GM19240 (cell line): Measurements from ENCODE around the gene SHROOM4.

Experiments used
- DNase-seq: peaks from one replicate; pipeline ENCODE4 v3.0.0; 2011; ENCODE audit warnings: low spot score; ENCODE audit not compliant: insufficient read length

The SHROOM4 gene, protein sequence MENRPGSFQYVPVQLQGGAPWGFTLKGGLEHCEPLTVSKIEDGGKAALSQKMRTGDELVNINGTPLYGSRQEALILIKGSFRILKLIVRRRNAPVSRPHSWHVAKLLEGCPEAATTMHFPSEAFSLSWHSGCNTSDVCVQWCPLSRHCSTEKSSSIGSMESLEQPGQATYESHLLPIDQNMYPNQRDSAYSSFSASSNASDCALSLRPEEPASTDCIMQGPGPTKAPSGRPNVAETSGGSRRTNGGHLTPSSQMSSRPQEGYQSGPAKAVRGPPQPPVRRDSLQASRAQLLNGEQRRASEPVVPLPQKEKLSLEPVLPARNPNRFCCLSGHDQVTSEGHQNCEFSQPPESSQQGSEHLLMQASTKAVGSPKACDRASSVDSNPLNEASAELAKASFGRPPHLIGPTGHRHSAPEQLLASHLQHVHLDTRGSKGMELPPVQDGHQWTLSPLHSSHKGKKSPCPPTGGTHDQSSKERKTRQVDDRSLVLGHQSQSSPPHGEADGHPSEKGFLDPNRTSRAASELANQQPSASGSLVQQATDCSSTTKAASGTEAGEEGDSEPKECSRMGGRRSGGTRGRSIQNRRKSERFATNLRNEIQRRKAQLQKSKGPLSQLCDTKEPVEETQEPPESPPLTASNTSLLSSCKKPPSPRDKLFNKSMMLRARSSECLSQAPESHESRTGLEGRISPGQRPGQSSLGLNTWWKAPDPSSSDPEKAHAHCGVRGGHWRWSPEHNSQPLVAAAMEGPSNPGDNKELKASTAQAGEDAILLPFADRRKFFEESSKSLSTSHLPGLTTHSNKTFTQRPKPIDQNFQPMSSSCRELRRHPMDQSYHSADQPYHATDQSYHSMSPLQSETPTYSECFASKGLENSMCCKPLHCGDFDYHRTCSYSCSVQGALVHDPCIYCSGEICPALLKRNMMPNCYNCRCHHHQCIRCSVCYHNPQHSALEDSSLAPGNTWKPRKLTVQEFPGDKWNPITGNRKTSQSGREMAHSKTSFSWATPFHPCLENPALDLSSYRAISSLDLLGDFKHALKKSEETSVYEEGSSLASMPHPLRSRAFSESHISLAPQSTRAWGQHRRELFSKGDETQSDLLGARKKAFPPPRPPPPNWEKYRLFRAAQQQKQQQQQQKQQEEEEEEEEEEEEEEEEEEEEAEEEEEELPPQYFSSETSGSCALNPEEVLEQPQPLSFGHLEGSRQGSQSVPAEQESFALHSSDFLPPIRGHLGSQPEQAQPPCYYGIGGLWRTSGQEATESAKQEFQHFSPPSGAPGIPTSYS (N-terminal part only)

GRCh38 chrX:50813843-50814661, at the start of gene SHROOM4:
Gene SHROOM4, minus strand, starts transcription at chrX:50814194. Its CDS starts 176 bp downstream, at chrX:50814018.
- DNase-seq: no peak

DNA sequence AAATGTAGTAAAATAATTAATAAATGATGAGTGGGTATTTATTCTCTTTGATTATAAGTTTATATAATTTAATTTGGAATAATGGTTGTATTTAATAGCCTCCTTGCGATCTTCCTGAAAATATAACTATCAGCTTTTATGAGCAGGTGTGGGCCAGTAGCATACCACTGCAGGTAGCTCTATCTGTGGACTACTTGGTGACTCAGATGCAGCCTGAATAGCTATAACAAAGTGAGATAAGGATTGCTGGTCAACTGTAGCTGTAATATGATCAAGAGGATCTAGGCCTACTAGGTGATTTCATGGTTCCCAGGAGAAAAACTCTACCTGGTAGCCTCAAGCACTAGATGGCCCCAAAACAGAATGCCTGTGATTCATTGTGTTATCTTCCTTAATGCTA, 49.5 kb upstream of the SHROOM4 start:
- DNase-seq: no peak

- DNase-seq: no peak
Observed at GRCh38 chrX:50860518-50860917, 46.5 kb upstream of the SHROOM4 start.

- DNase-seq: no peak
Observed at GRCh38 chrX:50858548-50858947, 44.6 kb upstream of the SHROOM4 start.

GRCh38 chrX:50853399-50853798, 39.4 kb upstream of the SHROOM4 start:
- DNase-seq: no peak

GRCh38 chrX:50852524-50852923, 38.5 kb upstream of the SHROOM4 start:
- DNase-seq: no peak

DNA sequence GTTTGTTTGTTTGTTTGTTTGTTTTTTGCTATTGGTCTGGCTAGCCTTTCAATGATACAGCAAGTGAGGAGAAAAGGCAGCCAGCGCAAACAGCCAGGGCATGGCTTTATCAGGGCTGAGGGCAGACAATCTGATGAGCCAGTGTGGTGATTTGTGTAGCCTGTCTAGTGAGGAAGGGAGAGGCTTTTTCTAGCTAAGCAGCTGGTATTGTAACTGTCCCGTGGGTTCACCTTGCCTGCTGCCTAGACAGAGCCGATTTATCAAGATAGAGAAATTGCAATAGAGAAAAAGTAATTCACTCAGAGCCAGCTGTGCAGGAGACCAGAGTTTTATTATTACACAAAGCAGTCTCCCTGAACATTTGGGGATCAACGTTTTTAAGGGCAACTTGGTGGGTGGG, 28.2 kb upstream of the SHROOM4 start:
- DNase-seq: no peak

DNA sequence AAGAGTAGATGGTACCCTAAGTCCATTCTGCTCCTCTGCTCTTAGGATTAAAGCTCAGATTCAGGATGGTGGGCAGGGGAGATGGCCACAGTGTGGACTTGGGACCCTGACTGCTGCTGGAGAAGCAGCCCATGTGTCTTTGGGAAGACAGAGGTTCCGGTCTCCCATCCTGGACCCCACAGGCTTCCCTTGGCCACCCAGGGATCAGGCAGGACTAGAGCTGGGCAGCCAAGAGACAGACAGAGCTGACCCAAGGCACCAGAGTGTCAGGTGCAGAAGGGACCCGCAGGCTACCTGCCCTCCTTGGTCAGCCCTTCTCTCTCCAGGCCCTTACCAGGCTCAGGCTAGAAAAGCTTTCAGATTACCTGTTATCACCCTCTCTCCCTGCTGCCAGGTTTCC, 25.7 kb upstream of the SHROOM4 start:
- DNase-seq: no peak

- no peak for DNase-seq
Observed at GRCh38 chrX:50838820-50839600, 25.0 kb upstream of the SHROOM4 start.

DNA sequence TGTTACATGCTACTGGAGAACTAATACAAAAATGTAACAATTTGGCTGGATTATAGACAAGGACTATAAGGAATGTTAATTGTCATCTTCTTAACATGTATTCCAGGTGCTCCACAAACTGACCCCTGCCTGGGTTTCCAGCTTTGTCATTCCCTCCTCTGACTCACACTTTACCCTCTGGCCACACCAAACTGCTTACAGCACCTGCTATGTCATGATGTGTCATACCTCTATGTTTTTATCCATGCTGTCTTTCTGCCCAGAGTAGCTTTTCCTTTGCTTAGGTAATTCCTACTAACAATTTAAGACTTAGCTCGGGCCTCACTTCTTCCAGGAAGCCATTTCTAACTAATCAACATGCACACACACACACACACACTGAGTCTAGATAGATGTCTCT, 14.0 kb upstream of the SHROOM4 start:
- DNase-seq: no peak

DNA sequence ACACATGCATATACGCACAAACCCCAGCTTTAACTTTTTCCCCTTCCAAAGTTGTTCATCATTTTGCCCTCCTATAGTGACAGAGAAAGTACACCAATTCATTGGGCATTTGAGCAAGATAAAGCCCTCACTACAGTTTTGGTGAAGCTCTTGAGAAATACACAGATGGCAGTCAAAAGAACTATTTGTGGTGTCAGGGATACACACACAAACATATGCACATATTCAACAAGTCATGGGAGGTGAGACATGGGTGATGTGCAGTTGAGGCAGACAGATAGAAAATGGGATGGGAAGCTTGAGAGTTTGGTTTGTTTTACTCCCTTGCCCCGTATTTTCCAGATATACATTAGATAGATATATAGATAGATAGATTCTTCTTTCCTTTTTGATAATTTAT, 11.8 kb upstream of the SHROOM4 start:
- no peak for DNase-seq

- no peak for DNase-seq
Observed at GRCh38 chrX:50818986-50819385, 5.0 kb upstream of the SHROOM4 start.

- DNase-seq: no peak
Observed at GRCh38 chrX:50815120-50815519, 1.1 kb upstream of the SHROOM4 start.

GRCh38 chrX:50814701-50815100, 707 bp upstream of the SHROOM4 start:
- no peak for DNase-seq

GRCh38 chrX:50812995-50813842, 775 bp downstream of the SHROOM4 start:
- DNase-seq: no peak

DNA sequence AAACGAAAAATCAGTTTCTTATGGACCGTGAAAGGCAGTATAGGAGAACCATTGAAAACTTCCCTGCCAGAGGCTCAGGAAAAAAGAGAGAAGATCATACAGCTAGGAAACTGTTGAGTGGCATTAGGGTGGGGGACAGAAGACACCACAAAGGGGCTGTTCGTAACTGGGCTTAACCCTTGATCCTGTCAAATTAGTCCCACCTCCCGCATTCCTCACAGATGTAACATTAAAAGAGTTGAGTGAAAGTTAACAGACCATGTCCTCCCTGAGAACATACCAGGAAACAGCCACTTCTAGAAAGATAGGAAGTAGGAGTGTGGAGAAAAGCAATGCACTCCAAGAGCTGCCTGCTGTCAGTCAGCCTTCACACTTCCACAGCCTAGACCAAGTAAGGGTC, 8.7 kb downstream of the SHROOM4 start:
- DNase-seq: no peak

GRCh38 chrX:50801135-50801534, 12.9 kb downstream of the SHROOM4 start:
- DNase-seq: no peak

GRCh38 chrX:50799531-50799961, 14.4 kb downstream of the SHROOM4 start:
- no peak for DNase-seq

DNA sequence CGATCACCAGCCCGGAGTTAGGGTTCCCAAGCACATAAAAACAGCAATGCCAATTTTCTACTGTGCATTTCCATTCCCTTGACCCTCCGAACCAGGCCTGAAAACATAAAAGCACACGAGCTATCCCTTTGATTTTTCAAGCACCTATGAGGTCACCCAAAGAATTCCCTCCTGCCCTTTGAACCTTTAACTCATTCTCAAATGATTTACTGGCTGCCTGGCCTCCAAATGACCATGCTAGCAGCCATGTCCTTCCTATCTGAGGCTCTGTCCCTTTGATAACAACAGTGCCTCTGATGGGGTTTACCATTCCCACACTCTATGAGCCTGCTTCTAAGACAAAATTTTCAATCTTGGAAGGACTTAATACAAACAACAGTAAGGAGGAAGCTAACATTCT, 15.2 kb downstream of the SHROOM4 start:
- no peak for DNase-seq
